Heart right ventricle (tissue), 16 donors: ENCODE results near the gene SYNDIG1. TPM values are rescaled to one million over a fixed set of nuclear protein-coding genes. Genes with fewer than 3 reads are reported as not detected.

ENCODE experiments used
- ATAC-seq, 8 donors: fragments of 200-7000 bp; cut with Tn5 transposase; one replicate each; pipeline ENCODE4 v1.9.1; 2020; ENCODE audit warnings: mild to moderate bottlenecking in 8 of 8, moderate library complexity in 8 of 8, moderate number of reproducible peaks in 1 of 8
- DNase-seq, 2 donors: peaks; one replicate each; pipeline ENCODE4 v3.0.0-alpha.2; 2020
- H3K27ac ChIP-seq, 10 donors: fragments of 200-600 bp; sonication (generic) in 2 of 10; one replicate each; pipeline versions ENCODE4 v1.5.0 to v1.8.0; 2020 to 2022; ENCODE audit warnings: mild to moderate bottlenecking in 3 of 10
- H3K27me3 ChIP-seq, 7 donors: fragments of 200-600 bp; one replicate each; pipeline ENCODE4 v1.8.0; 2021 to 2022; ENCODE audit warnings: mild to moderate bottlenecking in 2 of 7
- H3K36me3 ChIP-seq, 9 donors: fragments of 200-600 bp; sonication (generic) in 1 of 9; one replicate each; pipeline versions ENCODE4 v1.5.0 to v1.8.0; 2020 to 2022; ENCODE audit warnings: mild to moderate bottlenecking in 2 of 9
- H3K4me1 ChIP-seq, 9 donors: fragments of 200-600 bp; sonication (generic) in 1 of 9; one replicate each; pipeline versions ENCODE4 v1.5.0 to v1.8.0; 2020 to 2022; ENCODE audit warnings: mild to moderate bottlenecking in 4 of 9
- H3K4me3 ChIP-seq, 10 donors: fragments of 200-600 bp; sonication (generic) in 2 of 10; one replicate each; pipeline versions ENCODE4 v1.5.0 to v1.8.0; 2020 to 2022; ENCODE audit warnings: mild to moderate bottlenecking in 7 of 10, moderate library complexity in 2 of 10
- H3K9me3 ChIP-seq, 11 donors: fragments of 200-600 bp in 10 of 11; sonication (generic) in 2 of 11; one replicate each; pipeline versions ENCODE4 v1.5.0 to v1.8.0; 2013 to 2022; ENCODE audit warnings: mild to moderate bottlenecking in 2 of 11, control low read depth in 1 of 11, moderate library complexity in 1 of 11
- CTCF ChIP-seq, 9 donors: fragments of 200-600 bp; sonication (generic) in 2 of 9; IDR thresholded peaks; one replicate each; pipeline versions ENCODE4 v1.5.0 to v1.8.0; 2021 to 2022; ENCODE audit warnings: antibody characterized with exemption in 9 of 9, mild to moderate bottlenecking in 5 of 9, moderate library complexity in 1 of 9
- WGBS, 2 donors: extraction: QIAGEN DNeasy Blood & Tissue Kit; methylation state at CpG; one replicate each; pipeline ENCODE4 v1.1.7; 2013; ENCODE audit warnings: inconsistent platforms in 1 of 2; 5-methylcytosine and 5-hydroxymethylcytosine counted together
- intact Hi-C, 10 donors: fragments of 100-400 bp; cut with DNase I; formaldehyde crosslinking; loops; one replicate each; pipeline versions ENCODE4 v1.11.1 to v1.14.2; 2022
- polyA plus RNA-seq, 2 donors: library from polyadenylated mRNA; stranded (reverse); fragments of 200-250 nt; gene quantifications; one replicate each; pipeline ENCODE4 v1.2.3, GENCODE V29; 2013
- total RNA-seq, 10 donors: library from RNA; stranded (reverse); fragmentation: NEBNext Ultra II Directional in 3 of 10; extraction: Animal tissue kit (Norgen Biotek cat#: 25700) in 3 of 10; gene quantifications; one replicate each; pipeline versions ENCODE4 v1.2.1 to v1.2.4, GENCODE V29; 2021 to 2023
- donor health status: Arrhythmogenic right ventricular cardiomyopathy.
- donor health status: ischemic (EF 13 %, LVEDD 7.1; RV severe dilation, severe dysfunction).
- donor health status: healthy with polysubstance abuse.
- donor health status: DM: no; HTN: yes; CAD: no.
- donor health status: DM: no; HTN: no; CAD: no.
- donor health status: ischemic (EF 25% LVEDD 6.9; RV normal size, moderate dysfunction).
- donor health status: ischemic (EF 25% LVEDD 5.7; RV mildly dilated, moderate dysfunction).
- donor health status: healthy.
- donor health status: DM: yes; HTN: yes; CAD: no.
- donor health status: Ischemic cardiomyopathy.
- donor health status: ischemic (EF 35%, LVEDD 5.7; RV mildly dilated, moderate dysfunction).
- donor health status: nonischemic (EF 11% LVEDD 7.7; RV severe dilation, severe dysfunction).
- donor health status: DM: yes; HTN: yes; CAD: no.
- donor health status: PGD.
- donor health status: ischemic (EF 29% LVEDD 5.4; RV normal size, mild dysfunction).
- donor health status: nonischemic (EF 23%, LVEDD 6.1; RV moderate dilation, normal function).

Gene SYNDIG1
- total and polyA plus RNA-seq, 12 donors = 8.6 to 34.7 (median 19.9) TPM

- 52 to 59% methylated on average over 11 of the region's 11 CpGs for WGBS, 2 donors
- no peak overlapping the region for H3K4me3 ChIP-seq
- peaks cover 0 to 10% (median 0%) of the 10 kb centered on the region in 7 donors for H3K27me3 ChIP-seq
- DNase-seq (peak in 1 of 2 donors; percentile 29), ATAC-seq (peak; percentile 42 to 88 (median 74))
- intact Hi-C loops = loop anchor here in 1 of 10 donors (10.0 kb wide), 1 partner anchor 307 kb away; no protein-coding TSS in a partner anchor
- no peak for TF ChIP-seq CTCF (IDR thresholded peaks at IDR 0.05)
- H3K27ac ChIP-seq = peak overlapping the region in 3 of 10 donors; percentile 9 to 37 (median 36)
- H3K36me3 ChIP-seq = no peaks in the 10 kb centered on the region
- peaks cover 0 to 43% (median 9%) of the 10 kb centered on the region in 9 donors for H3K4me1 ChIP-seq
- H3K9me3 ChIP-seq = no peaks in the 10 kb centered on the region
Measured at GRCh38 chr20:24477831-24478547, 8.6 kb downstream of the SYNDIG1 start.

- DNase-seq (no peak), ATAC-seq (peak in 5 of 8 donors; percentile 16 to 48 (median 32))
- Histone ChIP-seq H3K9me3 (no peaks in the 10 kb centered on the region), H3K4me3 (no peak overlapping the region), H3K27ac (peak overlapping the region in 3 of 10 donors; percentile 9 to 37 (median 36)), H3K27me3 (peaks cover 0 to 5% (median 0%) of the 10 kb centered on the region in 7 donors), H3K4me1 (peaks cover 0 to 37% (median 9%) of the 10 kb centered on the region in 9 donors), H3K36me3 (no peaks in the 10 kb centered on the region)
- no peak for TF ChIP-seq CTCF (IDR thresholded peaks at IDR 0.05)
- intact Hi-C loops = loop anchor here in 1 of 10 donors (10.0 kb wide), 1 partner anchor 306 kb away; no protein-coding TSS in a partner anchor
- WGBS, 2 donors = 58 to 62% methylated on average over 7 of the region's 7 CpGs
Measured at GRCh38 chr20:24478584-24478983, 9.2 kb downstream of the SYNDIG1 start.

- intact Hi-C loops = loop anchor here in 1 of 10 donors (10.0 kb wide), 1 partner anchor 306 kb away; no protein-coding TSS in a partner anchor
- ATAC-seq = no peak
- WGBS, 2 donors = 85% methylated on average over 4 of the region's 4 CpGs
- Histone ChIP-seq H3K27ac (peak overlapping the region in 1 of 10 donors; percentile 36), H3K4me3 (no peak overlapping the region), H3K9me3 (no peaks in the 10 kb centered on the region), H3K4me1 (peaks cover 0 to 36% (median 9%) of the 10 kb centered on the region in 9 donors), H3K36me3 (no peaks in the 10 kb centered on the region), H3K27me3 (peaks cover 0 to 5% (median 0%) of the 10 kb centered on the region in 7 donors)
- DNase-seq = no peak
- no peak for TF ChIP-seq CTCF (IDR thresholded peaks at IDR 0.05)
Measured at GRCh38 chr20:24479106-24479505, 9.7 kb downstream of the SYNDIG1 start.

- H3K9me3 ChIP-seq = no peaks in the 10 kb centered on the region
- no peak for DNase-seq
- no peaks in the 10 kb centered on the region for H3K36me3 ChIP-seq
- no peak overlapping the region for H3K27ac ChIP-seq
- 66 to 82% methylated on average over 4 of the region's 4 CpGs for WGBS, 2 donors
- peaks cover 0 to 5% (median 0%) of the 10 kb centered on the region in 7 donors for H3K27me3 ChIP-seq
- H3K4me1 ChIP-seq = peaks cover 0 to 36% (median 9%) of the 10 kb centered on the region in 9 donors
- intact Hi-C loops = loop anchor here in 1 of 10 donors (10.0 kb wide), 1 partner anchor 305 kb away; no protein-coding TSS in a partner anchor
- no peak overlapping the region for H3K4me3 ChIP-seq
- no peak for TF ChIP-seq CTCF (IDR thresholded peaks at IDR 0.05)
- peak in 1 of 8 donors; percentile 13 for ATAC-seq
Measured at GRCh38 chr20:24479595-24479994, 10.2 kb downstream of the SYNDIG1 start.
